COLO829 (cell line): ENCODE measurements around the gene PTPRG.

Experiments used
- DNase-seq: peaks from one replicate; pipeline ENCODE4 v3.0.0; 2012; ENCODE audit warnings: low spot score

PTPRG gene

DNA sequence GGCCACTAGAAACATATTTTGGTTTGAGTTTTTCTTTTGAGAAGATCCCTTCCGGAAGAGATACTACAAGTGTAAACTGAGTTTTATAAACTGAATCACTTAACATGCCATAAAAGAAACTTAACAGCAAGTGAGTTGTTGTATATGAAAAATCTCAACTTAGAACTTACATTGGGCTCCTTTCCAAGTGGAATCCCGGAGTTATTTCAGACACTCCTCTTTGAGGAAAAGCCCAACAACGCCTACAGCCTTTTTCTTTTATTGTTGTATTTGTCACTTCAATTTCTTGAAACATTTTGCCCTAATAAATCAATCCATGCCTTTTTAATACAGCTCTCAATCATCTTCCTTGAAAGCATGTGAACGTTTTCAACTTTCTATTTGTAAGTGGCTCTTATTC lies 674.6 kb downstream of the PTPRG start:
- DNase-seq, result no peak

DNA sequence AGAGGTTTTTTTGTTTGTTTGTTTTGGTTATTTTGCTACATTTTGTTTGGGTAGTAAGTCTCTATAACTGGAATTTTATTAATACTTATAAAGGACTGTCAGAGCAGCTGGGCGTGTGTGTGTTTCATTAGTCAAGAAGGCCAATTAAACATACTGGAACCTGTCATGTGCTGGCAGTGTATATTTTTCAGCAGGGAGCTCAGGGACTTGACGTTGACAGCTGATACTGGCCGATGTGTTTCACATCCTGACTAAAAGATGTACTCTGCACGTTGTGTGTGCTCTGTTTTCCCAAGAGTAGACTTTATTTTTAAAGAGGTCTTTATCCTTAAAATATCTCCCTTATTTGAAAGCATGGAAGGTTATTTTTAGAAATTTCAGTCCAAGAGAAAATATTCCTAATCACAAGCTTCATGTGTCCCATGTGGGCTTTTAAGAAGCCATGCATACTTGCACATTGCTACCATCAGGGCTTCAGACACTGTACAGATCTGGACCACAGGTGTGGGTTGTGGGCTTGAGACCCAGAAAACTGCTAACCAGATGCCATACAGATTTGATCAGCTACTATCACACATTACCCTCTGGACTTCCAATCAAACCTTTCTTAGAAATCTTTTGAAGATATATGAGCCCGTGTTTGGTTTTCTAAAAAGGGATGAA lies 676.0 kb downstream of the PTPRG start:
- DNase-seq, result no peak

DNA sequence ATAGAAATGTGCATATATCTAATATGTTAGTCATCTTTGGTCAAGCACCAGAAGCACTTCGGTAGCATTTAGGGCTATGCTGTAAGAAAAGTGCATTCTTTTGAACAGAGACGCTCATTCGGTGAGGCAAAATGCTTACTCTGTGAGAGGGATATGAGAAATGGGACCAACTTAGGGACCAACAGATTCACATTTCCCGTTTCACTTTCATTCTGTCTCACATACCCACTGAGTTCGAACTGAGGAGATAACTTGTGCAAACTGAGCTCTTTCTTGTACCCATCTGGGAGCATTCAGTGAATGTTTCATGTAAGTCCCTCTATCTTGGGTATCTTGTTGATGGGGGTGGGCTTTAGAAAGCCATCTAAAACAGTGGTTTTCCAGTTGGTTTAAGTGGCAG lies 676.6 kb downstream of the PTPRG start:
- no peak for DNase-seq

- no peak for DNase-seq
Observed at GRCh38 chr3:62238431-62238830, 677.1 kb downstream of the PTPRG start.

DNA sequence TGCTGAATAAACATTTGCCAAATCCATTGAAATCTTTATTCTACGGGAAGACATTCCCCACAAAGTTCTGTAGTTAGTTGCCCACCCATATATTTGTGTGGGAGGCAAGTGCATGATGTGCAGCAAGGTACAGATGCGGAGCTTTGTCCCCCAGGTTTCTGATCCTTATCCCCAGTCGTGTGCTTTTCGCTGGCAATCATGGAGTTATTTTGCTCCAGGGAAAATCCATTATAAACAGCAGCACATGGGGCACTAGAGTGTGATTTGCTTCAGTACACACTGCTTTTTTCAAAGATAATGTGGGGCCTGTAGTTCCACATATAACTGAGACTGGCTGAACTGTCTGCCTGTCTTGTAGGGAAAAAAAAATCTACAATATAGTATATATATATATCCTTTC lies 679.9 kb downstream of the PTPRG start:
- DNase-seq, result no peak

- DNase-seq, result no peak
Observed at GRCh38 chr3:62242831-62243509, 681.6 kb downstream of the PTPRG start.

DNA sequence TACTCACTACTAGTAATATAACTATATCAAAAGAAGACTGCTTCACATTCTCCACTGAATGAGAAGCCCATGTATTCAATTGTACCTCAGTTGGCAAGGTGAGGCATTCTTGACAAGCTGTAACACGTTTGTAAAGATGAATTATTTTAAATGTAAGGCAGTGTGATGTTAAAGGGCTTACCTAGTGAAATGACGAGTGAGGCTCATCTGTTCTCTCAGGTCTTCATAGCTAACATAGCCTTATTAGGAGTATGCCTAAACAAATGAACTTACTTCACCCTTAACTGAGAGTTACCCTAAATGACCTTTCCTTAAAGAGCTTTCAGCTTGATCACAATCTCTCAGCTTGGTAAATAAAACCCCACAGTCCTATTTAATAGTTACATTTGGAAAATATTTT lies 684.7 kb downstream of the PTPRG start:
- no peak for DNase-seq

DNA sequence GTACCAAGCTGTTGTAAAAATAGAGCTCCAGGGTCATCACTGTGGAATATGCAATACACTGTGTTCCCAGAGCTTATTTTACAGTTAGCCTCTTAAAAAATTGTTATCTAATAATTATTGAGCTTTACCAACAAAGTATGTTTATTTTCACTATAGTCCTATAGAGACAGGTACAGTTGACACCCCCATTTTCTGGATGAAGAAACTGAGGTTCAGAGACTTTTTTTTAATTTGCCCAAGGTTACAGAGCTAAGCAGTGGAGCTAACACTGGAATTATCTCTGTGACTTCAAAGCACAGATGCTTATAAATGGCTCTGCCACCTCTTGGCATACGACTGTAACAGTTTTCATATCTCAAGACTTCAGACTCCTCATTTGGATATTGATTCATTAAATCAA lies 685.6 kb downstream of the PTPRG start:
- DNase-seq, result no peak

- DNase-seq, result peak; percentile 74
Observed at GRCh38 chr3:62248734-62249483, 687.5 kb downstream of the PTPRG start.

GRCh38 chr3:62249484-62249776 lies 688.1 kb downstream of the PTPRG start:
- no peak for DNase-seq

- DNase-seq, result no peak
Observed at GRCh38 chr3:62249855-62250543, 688.6 kb downstream of the PTPRG start.

DNA sequence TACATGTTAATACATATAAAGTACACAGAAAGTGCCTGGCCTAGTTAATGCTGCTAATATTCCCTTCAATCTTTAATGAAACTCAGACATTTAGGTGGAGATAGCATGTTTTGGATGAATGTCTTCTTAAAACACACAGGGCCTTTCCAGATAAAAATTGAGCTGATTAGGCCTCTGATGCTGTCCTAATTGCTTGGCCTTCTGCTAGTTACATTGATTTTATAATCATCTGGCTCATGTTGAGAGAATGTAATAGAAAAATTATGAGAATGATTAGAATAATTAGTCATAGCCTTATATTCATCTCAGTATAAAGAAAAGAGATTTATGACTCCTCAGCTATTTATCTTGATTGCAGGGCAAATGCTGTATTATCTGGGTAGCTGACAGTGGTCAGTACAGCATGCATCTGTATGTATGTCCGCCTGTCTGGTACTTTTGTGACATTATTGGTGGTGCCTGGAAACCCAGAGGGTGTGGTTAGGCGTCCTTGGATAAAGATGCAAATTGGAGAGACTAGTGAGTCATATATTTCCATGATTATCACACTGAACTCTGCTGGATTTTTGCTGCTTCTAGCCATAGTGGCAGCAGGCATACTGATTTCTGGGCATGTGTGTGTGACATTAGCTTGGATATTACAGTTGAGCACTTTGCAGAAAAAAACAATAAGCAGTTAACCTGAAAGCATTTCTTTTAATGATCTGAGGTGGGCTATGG lies 691.2 kb downstream of the PTPRG start:
- DNase-seq, result no peak

- no peak for DNase-seq
Observed at GRCh38 chr3:62253971-62254370, 692.6 kb downstream of the PTPRG start.

- no peak for DNase-seq
Observed at GRCh38 chr3:62255758-62256157, 694.4 kb downstream of the PTPRG start.

- DNase-seq, result no peak
Observed at GRCh38 chr3:62259924-62260323, 698.6 kb downstream of the PTPRG start.

GRCh38 chr3:62260655-62261054 lies 699.3 kb downstream of the PTPRG start:
- no peak for DNase-seq

DNA sequence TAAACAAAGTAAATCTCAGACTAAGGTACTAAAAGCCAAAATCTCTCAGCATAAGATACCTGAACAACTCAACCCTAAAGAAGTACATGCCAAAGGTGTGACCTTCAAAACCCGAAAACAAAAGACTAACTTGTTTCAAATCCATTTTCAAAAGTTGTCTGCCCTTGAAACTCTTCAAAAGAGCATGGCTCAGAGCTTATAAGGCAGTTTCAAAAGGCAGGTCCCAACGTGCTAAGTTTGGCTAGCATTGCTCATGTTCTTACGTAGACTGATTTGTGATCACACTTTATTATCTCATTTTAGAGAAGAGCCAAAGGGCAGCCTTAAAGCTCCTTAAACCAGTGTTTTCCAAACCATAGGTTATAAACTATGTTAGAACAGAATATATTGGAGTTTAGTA lies 699.8 kb downstream of the PTPRG start:
- DNase-seq, result no peak

DNA sequence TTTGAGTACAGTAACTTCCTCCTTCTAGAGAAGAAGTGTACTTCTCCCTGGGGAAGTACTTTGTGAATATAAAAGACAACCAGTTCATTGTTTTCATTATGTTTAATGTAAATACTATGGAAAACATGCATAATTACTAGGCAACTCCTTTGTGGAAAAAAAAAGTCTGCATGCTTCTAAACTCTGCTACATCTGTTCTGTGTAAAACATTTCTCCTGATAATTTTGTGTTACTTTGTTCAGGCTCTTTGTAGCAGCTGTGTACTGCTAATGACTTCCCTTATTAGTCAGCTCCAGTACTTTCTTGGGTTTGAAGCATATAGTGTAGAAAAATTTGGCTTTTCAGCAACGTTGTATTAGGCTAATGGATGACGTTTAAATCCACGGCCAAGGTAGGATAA lies 700.4 kb downstream of the PTPRG start:
- DNase-seq, result peak; percentile 33

DNA sequence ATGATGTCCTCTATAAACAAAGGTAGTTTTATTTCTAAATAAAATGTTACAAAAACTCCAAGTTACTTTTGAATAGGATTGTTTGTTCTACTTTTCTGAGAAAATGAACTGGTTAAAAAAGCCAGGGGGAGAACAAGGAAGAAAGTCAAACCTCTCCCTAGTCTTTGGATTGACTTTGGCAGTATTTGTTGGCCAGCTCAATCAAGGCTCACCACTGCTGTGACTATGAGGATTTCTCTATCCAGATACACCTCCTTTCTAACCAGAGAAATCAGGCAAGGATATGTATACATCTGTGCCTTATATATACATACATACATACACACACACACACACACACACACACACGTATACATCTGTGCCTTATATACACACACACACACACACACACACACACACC lies 704.2 kb downstream of the PTPRG start:
- no peak for DNase-seq

DNA sequence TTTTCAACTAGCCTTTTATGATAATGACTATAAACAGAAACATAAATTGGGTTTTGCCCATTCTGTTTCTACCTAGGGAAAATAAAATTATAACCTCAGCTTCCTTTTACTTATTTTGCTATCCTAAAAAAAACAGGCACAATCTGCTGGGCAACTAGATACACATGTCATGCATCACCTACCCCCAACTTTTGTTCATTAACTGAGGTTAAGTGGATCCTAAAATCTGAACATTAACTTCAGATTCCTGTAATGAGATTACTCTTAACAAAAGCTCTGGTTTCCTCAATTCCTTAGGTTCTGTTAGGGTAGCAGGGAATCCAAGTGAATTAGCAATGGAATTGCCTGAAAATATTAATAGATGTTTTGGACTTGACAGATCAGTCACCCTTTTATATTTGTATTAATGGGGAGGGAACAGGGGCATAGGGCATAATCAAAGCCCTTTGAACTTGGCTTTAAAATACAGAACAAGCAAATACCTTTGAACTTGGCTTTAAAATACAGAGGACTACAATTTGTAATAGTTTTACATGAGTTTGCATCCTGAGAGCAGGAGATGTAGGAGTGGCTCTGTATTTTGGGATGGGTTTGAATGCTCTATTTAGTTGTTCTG lies 705.4 kb downstream of the PTPRG start:
- DNase-seq, result no peak

DNA sequence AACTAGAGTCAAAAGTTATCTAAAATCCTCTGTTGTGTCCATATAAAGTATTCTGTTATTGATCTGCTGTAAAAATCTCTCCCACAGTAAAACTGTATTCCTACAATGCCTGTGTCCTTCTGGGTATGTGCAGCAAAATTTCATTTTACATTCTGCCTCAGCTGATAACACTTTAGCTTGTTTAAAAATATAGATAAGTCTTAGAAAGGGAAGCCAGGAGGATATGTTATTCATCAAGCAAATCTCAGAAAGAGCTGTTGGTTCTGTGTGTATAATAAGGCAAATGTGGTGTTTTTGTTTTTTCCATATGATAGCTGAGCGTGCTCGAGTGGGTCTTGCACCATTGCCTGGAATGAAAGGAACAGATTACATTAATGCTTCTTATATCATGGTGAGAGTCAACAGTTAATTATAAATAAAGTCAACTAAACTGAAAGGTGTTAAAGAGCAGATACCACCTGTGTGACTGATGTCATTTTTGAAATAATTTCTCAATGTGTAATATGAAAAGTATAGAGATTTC lies 715.3 kb downstream of the PTPRG start:
- no peak for DNase-seq

- no peak for DNase-seq
Observed at GRCh38 chr3:62277450-62277849, 716.1 kb downstream of the PTPRG start.
